GM21447 (cell line): Measurements from ENCODE around the gene PRKAB1.
"Not testable (repeated sequence)": the region's sequence is repeated elsewhere in the genome, so short reads cannot be mapped to it uniquely, and the experiment has no call there.

ENCODE experiments used
- ATAC-seq: cut with Tn5 transposase; IDR thresholded peaks from one replicate; pipeline ENCODE4 v1.9.1; 2021; ENCODE audit not compliant: unreplicated experiment

The PRKAB1 gene

GRCh38 chr12:119683413-119683812, 15.5 kb downstream of the PRKAB1 start:
- ATAC-seq, result no peak

- no peak for ATAC-seq
Observed at GRCh38 chr12:119683816-119684215, 15.9 kb downstream of the PRKAB1 start.

GRCh38 chr12:119684711-119685369, 16.9 kb downstream of the PRKAB1 start:
- no peak for ATAC-seq

DNA sequence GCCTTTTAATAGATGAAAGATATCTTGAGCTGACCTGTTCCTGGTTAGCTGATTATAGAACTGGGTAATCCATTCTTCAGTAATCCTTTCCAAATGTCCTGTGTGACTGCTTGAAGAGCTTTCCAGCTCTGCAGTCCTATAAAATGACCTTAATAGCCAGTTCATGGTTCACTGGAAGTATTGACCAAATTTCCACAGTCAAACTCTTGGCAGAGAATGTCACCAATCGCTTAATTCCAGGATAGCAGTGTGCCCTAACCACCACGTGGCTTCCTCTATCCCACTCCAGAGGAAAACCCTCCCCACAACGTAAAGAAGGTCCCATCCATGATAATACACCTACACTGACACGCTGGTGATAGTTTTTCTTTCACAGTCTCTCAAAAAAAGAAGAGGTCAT, 17.4 kb downstream of the PRKAB1 start:
- ATAC-seq, result no peak

DNA sequence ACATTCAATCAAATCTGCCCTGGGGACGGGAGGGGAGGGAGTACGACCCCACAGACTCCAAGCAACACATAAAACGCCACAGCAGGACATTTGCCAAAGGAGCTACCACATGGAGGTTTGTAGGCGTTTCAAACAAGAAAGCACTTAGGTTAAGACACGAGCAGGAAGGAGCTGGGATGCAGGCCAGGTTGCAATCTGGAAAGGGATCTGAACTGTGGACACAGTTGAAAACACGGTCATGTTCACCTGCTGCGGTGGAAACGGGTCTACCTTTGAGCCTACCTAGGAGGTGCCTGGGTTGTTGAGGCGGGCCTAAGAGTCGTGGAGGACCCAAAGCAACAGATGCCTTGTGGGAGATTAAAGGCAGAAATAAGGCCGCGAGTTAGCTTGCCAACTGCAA, 18.4 kb downstream of the PRKAB1 start:
- no peak for ATAC-seq

GRCh38 chr12:119686776-119687175, 18.8 kb downstream of the PRKAB1 start:
- no peak for ATAC-seq

DNA sequence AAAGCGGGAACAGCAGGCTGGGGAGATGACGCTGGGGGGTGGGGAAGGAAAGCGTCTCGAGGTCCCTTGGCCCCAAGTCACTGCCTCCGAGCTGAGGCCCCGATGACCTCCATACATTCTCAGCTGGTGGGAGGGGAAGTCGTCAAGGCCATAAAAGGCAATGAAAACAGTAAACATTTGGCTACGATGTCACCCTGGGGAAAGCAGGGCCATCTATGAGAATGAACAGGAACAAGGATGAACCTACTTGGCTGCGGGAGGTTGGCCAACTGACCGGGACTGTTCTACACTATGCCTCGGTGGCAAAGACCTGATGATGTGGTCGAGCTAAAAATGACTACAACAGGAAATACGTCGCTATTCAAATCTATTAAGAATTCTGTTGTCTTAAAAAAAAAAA, 19.5 kb downstream of the PRKAB1 start:
- no peak for ATAC-seq

GRCh38 chr12:119687879-119688278, 19.9 kb downstream of the PRKAB1 start:
- ATAC-seq, result no peak

DNA sequence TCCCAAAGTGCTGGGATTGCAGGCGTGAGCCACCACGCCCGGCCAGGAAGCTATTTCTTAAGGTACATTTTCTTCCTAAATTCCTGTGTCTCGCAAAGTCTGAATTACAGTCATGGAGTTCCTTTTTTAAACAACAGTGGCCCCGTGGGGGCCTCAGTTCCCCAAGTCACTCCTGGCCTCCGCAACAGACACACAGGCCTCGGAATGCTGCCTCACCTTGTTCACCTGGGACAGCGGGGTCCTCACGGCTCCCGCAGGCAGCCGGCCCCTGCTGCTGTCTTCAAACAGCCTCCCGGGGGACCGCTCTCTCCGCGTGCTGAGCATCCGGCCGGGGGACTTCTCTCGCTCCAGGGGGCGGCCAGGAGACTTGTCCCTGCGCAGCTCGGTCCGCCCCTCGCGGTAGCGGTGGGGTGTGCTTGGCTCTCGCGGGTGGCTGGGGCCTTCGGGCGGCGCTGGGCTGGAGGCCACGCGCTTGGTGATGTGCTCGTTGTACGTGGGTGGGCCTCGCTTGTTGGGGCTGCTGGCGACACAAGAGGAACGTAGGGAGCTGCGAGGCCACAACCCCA, 22.1 kb downstream of the PRKAB1 start:
- no peak for ATAC-seq

- no peak for ATAC-seq
Observed at GRCh38 chr12:119691202-119691810, 23.4 kb downstream of the PRKAB1 start.

DNA sequence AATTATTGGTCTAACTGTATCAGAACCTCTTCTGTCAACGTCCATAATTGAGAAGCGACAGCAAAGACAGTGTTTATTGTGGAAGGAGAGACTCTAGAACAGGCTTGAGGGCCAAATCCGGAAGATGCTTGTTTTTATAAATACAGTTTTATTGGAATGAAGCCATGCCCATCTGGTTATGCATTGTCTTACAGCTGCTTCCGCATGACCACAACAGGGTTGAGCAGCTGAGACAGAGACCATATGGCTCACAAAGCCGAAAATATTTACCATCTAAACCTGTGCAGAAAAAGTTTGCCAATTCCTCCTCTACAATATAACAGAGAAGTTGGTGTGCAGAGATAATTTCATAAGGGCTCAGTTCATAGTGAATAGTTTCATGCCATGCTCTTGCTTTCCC, 24.5 kb downstream of the PRKAB1 start:
- ATAC-seq, result no peak

- no peak for ATAC-seq
Observed at GRCh38 chr12:119692997-119693396, 25.1 kb downstream of the PRKAB1 start.

DNA sequence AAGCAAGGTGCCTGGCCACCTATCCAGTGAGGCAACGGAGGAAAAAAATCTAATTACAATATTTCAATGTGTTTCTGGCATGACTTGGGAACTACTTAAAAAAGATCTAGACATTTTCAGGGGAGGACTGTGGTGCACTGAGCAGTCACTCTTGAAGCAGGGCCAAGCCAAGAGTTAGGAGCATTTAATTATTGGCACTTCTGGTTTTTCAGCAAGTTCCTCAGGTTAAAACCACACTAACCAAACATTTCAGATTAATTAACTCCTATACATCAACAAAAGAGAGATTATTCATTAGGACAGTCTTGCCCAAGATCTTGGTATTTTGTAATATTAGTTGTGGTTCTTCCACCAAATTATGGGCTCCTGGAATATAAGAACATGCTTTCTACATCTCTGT, 25.6 kb downstream of the PRKAB1 start:
- ATAC-seq, result no peak

- ATAC-seq, result no peak
Observed at GRCh38 chr12:119694111-119694510, 26.2 kb downstream of the PRKAB1 start.

- no peak for ATAC-seq
Observed at GRCh38 chr12:119695034-119695433, 27.1 kb downstream of the PRKAB1 start.

GRCh38 chr12:119696943-119697342, 29.0 kb downstream of the PRKAB1 start:
- ATAC-seq, result no peak

DNA sequence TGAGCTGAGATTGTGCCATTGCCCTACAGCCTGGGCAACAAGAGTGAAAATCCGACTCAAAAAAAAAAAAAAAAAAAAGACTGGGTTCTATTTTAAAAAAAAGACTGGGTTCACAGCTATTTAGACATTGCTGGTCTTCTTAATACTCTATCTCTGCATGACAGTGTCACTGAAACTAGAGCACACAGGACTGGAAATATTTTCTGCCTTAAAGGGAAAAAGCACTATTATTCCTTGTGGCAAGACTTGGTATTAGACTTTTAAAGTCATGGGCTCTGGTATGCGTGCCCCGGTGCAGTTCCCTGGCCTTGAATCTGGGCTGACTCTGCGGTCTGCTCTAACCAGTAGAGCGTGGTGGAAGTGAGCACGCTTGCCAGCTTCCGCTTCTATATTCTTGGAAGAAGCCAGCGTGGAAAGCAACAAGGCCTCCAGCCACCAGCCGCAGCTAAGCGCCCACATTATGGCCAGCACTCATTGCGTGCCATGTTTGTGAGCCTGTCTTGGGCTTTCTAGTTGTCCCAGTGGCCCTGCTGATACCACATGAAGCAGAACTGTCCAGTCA, 31.3 kb downstream of the PRKAB1 start:
- no peak for ATAC-seq

DNA sequence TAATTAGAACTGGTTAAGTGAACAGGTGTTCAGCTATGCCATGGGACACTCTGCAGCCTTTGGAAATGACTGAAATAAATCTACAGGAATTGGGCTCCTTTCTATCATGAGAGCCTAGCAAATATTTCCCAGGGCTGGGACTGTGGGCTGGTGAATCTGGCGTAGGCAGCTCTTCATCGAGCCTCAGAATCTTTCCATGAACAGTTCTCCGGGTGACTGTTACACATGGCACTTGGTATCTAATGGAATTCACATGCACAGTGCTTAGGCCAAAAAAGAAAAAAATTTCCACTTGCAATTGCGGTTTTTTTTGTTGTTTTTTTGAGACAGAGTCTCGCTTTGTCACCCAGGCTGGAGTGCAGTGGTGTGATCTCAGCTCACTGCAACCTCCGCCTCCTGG, 32.1 kb downstream of the PRKAB1 start:
- ATAC-seq, result no peak

DNA sequence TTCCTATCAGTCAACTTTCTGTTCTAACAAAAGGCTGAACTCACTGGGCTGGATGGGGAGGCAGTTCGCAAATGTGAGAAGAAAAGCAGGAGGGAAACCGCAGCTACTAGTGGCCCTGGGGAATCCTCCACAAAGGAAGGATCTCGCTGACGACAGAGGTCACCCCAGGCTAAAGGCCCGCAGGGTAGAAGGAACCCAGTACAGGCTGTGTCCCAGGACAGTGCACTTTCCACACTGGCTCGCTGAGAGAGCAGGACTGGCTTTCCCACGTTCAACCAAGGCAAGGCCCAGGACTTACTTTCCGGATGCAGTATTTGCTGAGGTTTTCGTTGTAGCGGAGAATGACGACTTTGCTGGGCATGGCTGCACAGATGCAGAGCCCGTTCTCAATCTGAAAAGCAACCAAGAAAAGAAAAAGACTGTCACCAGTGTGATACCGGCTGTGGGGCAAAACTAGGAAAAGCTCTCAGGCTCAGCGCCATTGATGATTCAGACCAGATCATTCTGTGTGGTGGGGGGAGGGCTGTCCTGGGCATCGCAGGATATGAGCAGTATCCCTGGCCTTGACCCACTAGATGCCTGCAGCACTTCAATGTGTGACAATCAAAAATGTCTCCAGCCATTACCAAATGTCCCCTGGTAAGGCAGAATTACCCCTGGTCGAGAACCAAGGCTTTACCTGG, 36.3 kb downstream of the PRKAB1 start:
- ATAC-seq, result no peak

DNA sequence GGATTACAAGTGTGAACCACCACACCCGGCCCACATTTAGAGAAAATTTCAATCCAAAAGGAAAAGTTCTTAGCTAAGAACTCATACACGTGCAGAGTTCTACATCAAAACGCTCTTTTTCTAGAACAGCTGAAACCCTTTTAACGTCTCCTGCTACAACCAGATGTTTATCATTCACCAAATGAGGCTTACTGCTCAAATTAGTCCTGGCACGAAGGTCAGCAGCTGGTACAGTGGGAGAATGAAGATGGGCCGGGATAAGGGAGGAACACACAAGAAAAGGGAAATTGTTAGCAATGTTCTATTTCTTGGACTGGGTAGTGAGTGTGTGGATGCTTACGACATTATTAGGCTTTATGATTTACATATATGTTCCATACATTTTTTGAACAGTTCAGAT, 37.2 kb downstream of the PRKAB1 start:
- no peak for ATAC-seq

DNA sequence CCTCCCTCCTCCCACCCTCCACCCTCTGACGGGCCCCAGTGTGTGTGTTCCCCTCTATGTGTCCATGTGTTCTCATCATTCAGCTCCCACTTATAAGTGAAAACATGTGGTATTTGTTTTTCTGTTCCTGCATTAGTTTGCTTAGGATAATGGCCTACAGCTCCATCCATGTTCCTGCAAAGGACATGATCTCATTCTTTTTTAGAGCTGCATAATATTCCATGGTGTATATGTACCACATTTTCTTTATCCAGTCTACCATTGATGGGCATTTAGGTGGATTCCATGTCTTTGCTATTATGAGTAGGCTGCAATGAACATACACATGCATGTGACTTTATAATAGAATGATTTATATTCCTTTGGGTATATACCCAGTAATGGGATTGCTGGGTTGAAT, 38.5 kb downstream of the PRKAB1 start:
- not testable (repeated sequence) for ATAC-seq
